Calu3 (cell line): ENCODE results near the gene TEX29. TPM values are rescaled to one million over a fixed set of nuclear protein-coding genes. Genes with fewer than 3 reads are reported as not detected.

Source experiments
- BruUV-seq: library from RNA; stranded (reverse); fragments of 400-500 nt; replicated peaks from 2 replicates; lab custom pipeline; 2021; lab: Mats Ljungman, UMichigan
- CTCF ChIA-PET: fragments of 300-600 bp; sonication (Branson Sonifier 250); formaldehyde crosslinking; loops from one replicate; lab custom pipeline; 2022; ENCODE audit warnings: antibody characterized with exemption; lab: Charles Lee
- DNase-seq: peaks from one replicate; pipeline ENCODE4 v3.0.0; 2022
- H3K27ac Mint-ChIP-seq: one replicate; pipeline ENCODE4 v1.8.0; 2022; ENCODE audit warnings: mixed read lengths; ENCODE audit not compliant: unreplicated experiment
- H3K27me3 Mint-ChIP-seq: one replicate; pipeline ENCODE4 v1.8.0; 2022; ENCODE audit warnings: mixed read lengths; ENCODE audit not compliant: unreplicated experiment
- H3K36me3 Mint-ChIP-seq: one replicate; pipeline ENCODE4 v1.8.0; 2022; ENCODE audit warnings: mild to moderate bottlenecking, moderate library complexity, mixed read lengths; ENCODE audit not compliant: insufficient read depth, unreplicated experiment
- H3K4me1 Mint-ChIP-seq: one replicate; pipeline ENCODE4 v1.8.0; 2022; ENCODE audit warnings: mild to moderate bottlenecking, low read depth, mixed read lengths; ENCODE audit not compliant: unreplicated experiment
- H3K4me3 Mint-ChIP-seq: one replicate; pipeline ENCODE4 v1.8.0; 2022; ENCODE audit warnings: mild to moderate bottlenecking, low read depth, moderate library complexity, mixed read lengths; ENCODE audit not compliant: unreplicated experiment
- H3K9me3 Mint-ChIP-seq: one replicate; pipeline ENCODE4 v1.8.0; 2022; ENCODE audit warnings: low read depth, mixed read lengths; ENCODE audit not compliant: unreplicated experiment
- CTCF ChIP-seq: fragments of 200-600 bp; IDR thresholded peaks from one replicate; pipeline ENCODE4 v1.8.0; 2022; ENCODE audit warnings: antibody characterized with exemption; ENCODE audit not compliant: unreplicated experiment
- intact Hi-C: fragments of 100-400 bp; cut with micrococcal nuclease; formaldehyde crosslinking; loops from one replicate; pipeline ENCODE4 v1.10.0; 2022; ENCODE audit not compliant: unreplicated experiment
- total RNA-seq: library from RNA; stranded (reverse); gene quantifications from 2 replicates; pipeline ENCODE4 v1.2.3, GENCODE V29; 2022

TEX29 gene
- total RNA-seq, 1 experiment from 2014 or later = not detected

- Mint-ChIP-seq H3K27ac (no peak overlapping the region), H3K36me3 (no peaks in the 10 kb centered on the region), H3K27me3 (no peaks in the 10 kb centered on the region), H3K4me1 (no peaks in the 10 kb centered on the region), H3K4me3 (no peak overlapping the region), H3K9me3 (no peaks in the 10 kb centered on the region)
- CTCF ChIA-PET = no interaction called here
- TF ChIP-seq CTCF = no peak
- DNase-seq = no peak
- BruUV-seq = no TSS peak
- intact Hi-C loops = no loop called here
Observed at GRCh38 chr13:111286749-111287148, 33.7 kb upstream of the TEX29 start.

- no TSS peak for BruUV-seq
- no peak for DNase-seq
- CTCF ChIA-PET = no interaction called here
- no peak for TF ChIP-seq CTCF
- intact Hi-C loops = no loop called here
- no peaks in the 10 kb centered on the region for H3K36me3 Mint-ChIP-seq
- H3K4me1 Mint-ChIP-seq = no peaks in the 10 kb centered on the region
- H3K27me3 Mint-ChIP-seq = no peaks in the 10 kb centered on the region
- no peak overlapping the region for H3K4me3 Mint-ChIP-seq
- H3K27ac Mint-ChIP-seq = no peak overlapping the region
- H3K9me3 Mint-ChIP-seq = no peaks in the 10 kb centered on the region
Observed at GRCh38 chr13:111287201-111287600, 33.2 kb upstream of the TEX29 start.

- no peak for TF ChIP-seq CTCF
- no peaks in the 10 kb centered on the region for H3K36me3 Mint-ChIP-seq
- intact Hi-C loops = no loop called here
- CTCF ChIA-PET = no interaction called here
- H3K9me3 Mint-ChIP-seq = no peaks in the 10 kb centered on the region
- BruUV-seq = no TSS peak
- no peak overlapping the region for H3K4me3 Mint-ChIP-seq
- no peaks in the 10 kb centered on the region for H3K4me1 Mint-ChIP-seq
- no peaks in the 10 kb centered on the region for H3K27me3 Mint-ChIP-seq
- no peak for DNase-seq
- H3K27ac Mint-ChIP-seq = no peak overlapping the region
Observed at GRCh38 chr13:111288276-111288675, 32.2 kb upstream of the TEX29 start.

GRCh38 chr13:111289251-111289650 is 31.2 kb upstream of the TEX29 start:
- BruUV-seq = no TSS peak
- H3K27ac Mint-ChIP-seq = no peak overlapping the region

More at GRCh38 chr13:111289251-111289650, 31.2 kb upstream of the TEX29 start:
- H3K4me3 Mint-ChIP-seq = no peak overlapping the region
- no peaks in the 10 kb centered on the region for H3K36me3 Mint-ChIP-seq
- TF ChIP-seq CTCF = no peak
- DNase-seq = no peak
- no peaks in the 10 kb centered on the region for H3K27me3 Mint-ChIP-seq
- CTCF ChIA-PET = no interaction called here
- H3K4me1 Mint-ChIP-seq = no peaks in the 10 kb centered on the region
- no peaks in the 10 kb centered on the region for H3K9me3 Mint-ChIP-seq
- intact Hi-C loops = no loop called here
